Activated CD8-positive, alpha-beta memory T cell treated with anti-CD3 and anti-CD28 coated beads for 1 hour (primary cell): ENCODE data around the gene ATAD1.
"Not testable (repeated sequence)": the region's sequence is repeated elsewhere in the genome, so short reads cannot be mapped to it uniquely, and the experiment has no call there.

Source experiments
- DNase-seq, 2 donors: peaks; one replicate each; pipeline ENCODE4 v3.0.0-alpha.2; 2020; ENCODE audit warnings: low read depth in 1 of 2; ENCODE audit errors: extremely low read depth in 1 of 2

The ATAD1 gene

GRCh38 chr10:87803831-87804230 lies 14.2 kb downstream of the ATAD1 start:
- no peak for DNase-seq

GRCh38 chr10:87803328-87803727 lies 14.7 kb downstream of the ATAD1 start:
- DNase-seq: no peak

- DNase-seq: not testable (repeated sequence)
Measured at GRCh38 chr10:87801813-87802435, 16.1 kb downstream of the ATAD1 start.

- DNase-seq: no peak
Measured at GRCh38 chr10:87799860-87800259, 18.2 kb downstream of the ATAD1 start.

- DNase-seq: no peak
Measured at GRCh38 chr10:87798082-87798481, 19.9 kb downstream of the ATAD1 start.

- no peak for DNase-seq
Measured at GRCh38 chr10:87794285-87794684, 23.7 kb downstream of the ATAD1 start.

- DNase-seq: no peak
Measured at GRCh38 chr10:87790185-87790584, 27.8 kb downstream of the ATAD1 start.

- DNase-seq: no peak
Measured at GRCh38 chr10:87786421-87786820, 31.6 kb downstream of the ATAD1 start.

- DNase-seq: no peak
Measured at GRCh38 chr10:87782721-87783120, 35.3 kb downstream of the ATAD1 start.

GRCh38 chr10:87781545-87781944 lies 36.5 kb downstream of the ATAD1 start:
- no peak for DNase-seq

- DNase-seq: no peak
Measured at GRCh38 chr10:87776328-87776727, 41.7 kb downstream of the ATAD1 start.

GRCh38 chr10:87775766-87776165 lies 42.3 kb downstream of the ATAD1 start:
- DNase-seq: no peak

- DNase-seq: no peak
Measured at GRCh38 chr10:87771871-87772500, 46.0 kb downstream of the ATAD1 start.

GRCh38 chr10:87767253-87767652 lies 50.8 kb downstream of the ATAD1 start:
- DNase-seq: no peak

GRCh38 chr10:87765666-87766376 lies 52.2 kb downstream of the ATAD1 start:
- DNase-seq: no peak

- DNase-seq: no peak
Measured at GRCh38 chr10:87764072-87764934, 53.7 kb downstream of the ATAD1 start.

GRCh38 chr10:87763086-87763861 lies 54.8 kb downstream of the ATAD1 start:
- DNase-seq: no peak

- DNase-seq: no peak
Measured at GRCh38 chr10:87761892-87762291, 56.1 kb downstream of the ATAD1 start.

GRCh38 chr10:87761153-87761552 lies 56.9 kb downstream of the ATAD1 start:
- no peak for DNase-seq

- DNase-seq: no peak
Measured at GRCh38 chr10:87760195-87760905, 57.7 kb downstream of the ATAD1 start.
